GM12892 (cell line): ENCODE results near the gene CARMIL1.

Source experiments
- DNase-seq: peaks from one replicate; pipeline ENCODE4 v3.0.0; 2011; ENCODE audit not compliant: insufficient read length
- FAIRE-seq: peaks from 2 replicates; lab custom pipeline; 2011; peaks lifted over from hg19 to GRCh38; lab: Jason Lieb, UNC
- POLR2A ChIP-seq: IDR thresholded peaks from 2 replicates; pipeline ENCODE4 v1.6.1; 2011; ENCODE audit warnings: low read depth, low read length, control low read depth
- POLR2AphosphoS5 ChIP-seq: IDR thresholded peaks from 2 replicates; pipeline ENCODE4 v1.6.1; 2011; ENCODE audit warnings: low read depth, low read length, control low read depth
- TAF1 ChIP-seq: IDR thresholded peaks from 2 replicates; pipeline ENCODE4 v1.6.1; 2011; ENCODE audit warnings: low read depth, mild to moderate bottlenecking, control low read depth, low read length, borderline replicate concordance

Gene CARMIL1

DNA sequence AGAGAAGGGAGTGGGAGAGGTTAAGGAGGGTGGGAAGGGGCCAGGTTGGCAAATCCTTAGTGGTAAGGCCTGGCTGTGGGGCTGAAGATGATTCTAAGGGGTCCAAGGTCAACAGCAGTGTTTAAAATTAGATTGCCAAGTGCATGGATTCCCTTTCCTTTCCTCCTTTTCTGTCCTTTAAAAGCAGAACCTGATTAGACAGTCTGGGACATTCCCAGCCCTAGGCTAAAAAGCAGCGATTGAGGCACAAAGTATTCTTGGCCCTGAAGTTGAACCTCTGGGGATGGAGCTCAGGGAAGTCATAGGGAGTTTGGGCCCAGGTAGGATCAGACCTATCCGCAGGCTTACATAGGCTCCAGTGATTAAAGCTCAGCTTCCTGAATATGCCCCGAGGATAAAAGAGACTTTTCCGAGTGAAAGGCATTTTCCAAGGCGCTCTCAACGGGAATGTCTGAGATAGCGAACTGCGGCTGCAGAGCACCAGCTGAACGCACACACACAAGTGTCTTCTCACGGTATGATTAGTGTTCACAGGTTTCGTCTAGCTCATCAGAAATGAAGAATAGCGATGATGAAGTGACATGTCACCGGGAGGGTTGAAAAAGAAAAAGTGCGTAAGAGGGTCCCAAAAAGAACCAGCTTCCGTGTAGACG lies 787 bp upstream of the CARMIL1 start:
- TF ChIP-seq POLR2A: no peak
- TF ChIP-seq POLR2AphosphoS5: no peak
- no peak for TF ChIP-seq TAF1
- DNase-seq (no peak), FAIRE-seq (no peak)

DNA sequence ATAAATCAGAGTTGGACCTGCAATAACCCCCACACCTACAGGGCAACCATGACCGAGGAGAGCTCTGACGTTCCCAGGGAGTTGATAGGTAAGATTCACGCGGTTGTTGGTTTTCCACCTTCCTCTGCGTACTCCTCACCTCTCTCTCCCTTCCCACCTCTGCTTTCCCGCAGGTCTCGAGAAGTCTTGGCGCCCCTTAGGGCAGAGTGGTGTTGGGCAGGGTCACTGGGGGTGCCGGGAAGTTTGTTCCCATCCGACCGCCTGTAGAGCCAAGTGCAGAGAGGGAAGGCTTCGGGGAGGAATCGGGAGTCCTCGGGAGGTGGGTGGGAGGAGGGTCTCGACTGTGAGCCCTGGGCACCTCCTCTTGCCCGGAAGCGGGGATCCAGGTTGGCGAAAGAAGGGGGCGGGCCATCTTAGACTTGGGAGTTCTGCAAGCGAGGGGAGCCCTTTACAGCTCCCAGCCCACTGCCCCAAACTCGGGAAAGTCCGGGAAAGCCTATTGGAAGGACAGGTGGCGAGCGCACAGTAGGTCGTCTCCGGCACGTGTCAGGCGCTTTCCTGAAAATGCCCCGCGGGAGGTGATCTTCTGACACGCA lies 672 bp downstream of the CARMIL1 start:
- DNase-seq (peak; percentile 20), FAIRE-seq (peak; percentile 63)
- no peak for TF ChIP-seq POLR2AphosphoS5
- no peak for TF ChIP-seq POLR2A
- no peak for TF ChIP-seq TAF1

DNA sequence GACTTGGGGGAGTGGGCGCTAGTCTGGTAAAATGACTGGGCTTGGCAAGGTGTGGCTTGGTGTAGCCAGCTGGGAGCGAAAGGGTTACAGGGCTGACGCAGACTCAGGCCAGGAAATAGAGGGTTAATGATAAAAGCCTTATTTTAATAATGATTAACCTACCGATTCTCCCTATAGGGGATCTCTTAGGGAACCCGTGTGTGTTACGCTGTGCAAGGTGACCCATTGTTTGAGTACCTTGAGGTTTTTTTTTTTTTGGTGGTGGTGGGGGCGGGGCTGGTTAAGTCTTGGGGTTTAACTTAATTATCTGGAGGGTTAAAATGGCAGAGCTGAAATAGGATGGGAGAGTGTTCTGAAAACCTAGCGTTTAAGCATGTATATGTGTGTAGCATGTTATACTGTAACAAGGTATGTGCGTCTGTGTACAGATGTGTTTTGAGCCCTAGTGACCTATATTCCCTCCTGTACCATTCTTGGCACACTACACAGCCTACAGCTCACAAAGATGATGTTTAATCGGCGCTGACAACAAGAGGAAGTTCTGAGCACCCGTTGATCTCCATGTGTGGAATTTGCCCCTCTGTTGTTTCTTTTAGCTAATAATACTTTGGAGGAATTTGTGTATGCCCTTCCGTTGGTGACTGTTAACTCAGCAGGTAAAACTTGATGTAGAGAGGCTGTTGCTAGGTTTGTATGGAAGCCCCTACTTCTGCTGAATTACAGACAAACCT lies 1.3 kb downstream of the CARMIL1 start:
- TF ChIP-seq TAF1 (no peak), POLR2AphosphoS5 (no peak), POLR2A (no peak)
- FAIRE-seq (peak; percentile 48), DNase-seq (peak; percentile 28)

DNA sequence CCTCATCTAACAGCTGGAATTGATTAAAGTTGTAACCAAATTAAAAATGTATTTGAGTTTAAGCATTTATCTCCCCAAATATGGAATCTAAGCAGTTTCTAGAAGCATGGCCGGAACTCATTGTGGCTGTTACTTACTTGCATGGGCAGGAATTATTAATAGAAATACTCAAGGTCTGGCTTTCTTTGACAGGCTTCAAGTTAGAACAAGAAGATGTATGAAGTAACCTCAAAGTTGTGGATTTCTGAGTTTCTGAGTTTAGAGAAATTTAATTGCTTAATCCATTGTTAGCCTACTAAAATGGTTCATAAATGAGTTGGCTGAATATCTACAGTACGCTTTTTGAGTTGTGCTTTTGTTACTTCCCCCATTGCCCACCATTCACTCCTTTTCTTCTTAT lies 7.7 kb downstream of the CARMIL1 start:
- no peak for DNase-seq
- no peak for TF ChIP-seq POLR2A
- no peak for TF ChIP-seq TAF1
- TF ChIP-seq POLR2AphosphoS5: no peak
- FAIRE-seq: no peak

DNA sequence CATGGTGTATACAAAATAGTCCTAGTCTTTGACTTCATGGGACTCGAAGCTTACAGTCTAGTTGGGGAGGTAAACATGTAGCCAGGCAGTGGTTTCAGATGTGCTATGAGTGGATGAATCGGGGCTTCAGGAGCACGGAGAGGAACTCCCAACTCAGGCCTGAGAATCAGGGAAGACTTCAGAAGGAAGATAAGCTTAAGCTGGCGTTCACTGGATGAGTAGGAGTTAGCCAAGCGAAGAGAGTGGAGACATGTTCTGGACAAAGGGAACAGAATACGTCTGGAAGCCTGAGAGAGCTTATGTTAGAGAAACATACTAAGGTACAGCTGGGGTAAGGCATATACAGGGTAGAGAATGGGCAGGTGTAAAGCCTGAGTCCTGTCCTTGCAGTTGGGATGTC lies 8.8 kb downstream of the CARMIL1 start:
- no peak for TF ChIP-seq POLR2AphosphoS5
- TF ChIP-seq TAF1: no peak
- TF ChIP-seq POLR2A: no peak
- DNase-seq (no peak), FAIRE-seq (no peak)

DNA sequence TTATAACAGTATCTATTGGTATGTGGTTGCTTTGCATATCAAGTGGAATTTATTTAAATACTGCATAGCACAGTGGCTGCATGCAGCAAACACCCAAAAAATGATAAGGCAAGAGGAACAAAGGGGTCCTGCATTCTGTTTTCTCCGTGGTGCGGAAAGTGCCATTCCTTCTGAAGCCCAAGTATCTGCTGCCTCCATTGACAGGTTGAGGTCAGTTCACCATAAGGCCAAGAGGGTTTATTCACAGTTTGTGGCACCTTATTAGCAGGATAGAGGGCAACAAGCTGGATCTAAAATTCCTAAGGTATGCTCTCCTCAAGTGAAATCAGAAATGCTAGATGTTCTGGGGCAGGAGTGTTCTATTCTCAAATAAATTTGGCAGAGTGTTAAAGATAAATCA lies 9.3 kb downstream of the CARMIL1 start:
- TF ChIP-seq POLR2AphosphoS5 (no peak), POLR2A (no peak), TAF1 (no peak)
- DNase-seq (no peak), FAIRE-seq (no peak)

DNA sequence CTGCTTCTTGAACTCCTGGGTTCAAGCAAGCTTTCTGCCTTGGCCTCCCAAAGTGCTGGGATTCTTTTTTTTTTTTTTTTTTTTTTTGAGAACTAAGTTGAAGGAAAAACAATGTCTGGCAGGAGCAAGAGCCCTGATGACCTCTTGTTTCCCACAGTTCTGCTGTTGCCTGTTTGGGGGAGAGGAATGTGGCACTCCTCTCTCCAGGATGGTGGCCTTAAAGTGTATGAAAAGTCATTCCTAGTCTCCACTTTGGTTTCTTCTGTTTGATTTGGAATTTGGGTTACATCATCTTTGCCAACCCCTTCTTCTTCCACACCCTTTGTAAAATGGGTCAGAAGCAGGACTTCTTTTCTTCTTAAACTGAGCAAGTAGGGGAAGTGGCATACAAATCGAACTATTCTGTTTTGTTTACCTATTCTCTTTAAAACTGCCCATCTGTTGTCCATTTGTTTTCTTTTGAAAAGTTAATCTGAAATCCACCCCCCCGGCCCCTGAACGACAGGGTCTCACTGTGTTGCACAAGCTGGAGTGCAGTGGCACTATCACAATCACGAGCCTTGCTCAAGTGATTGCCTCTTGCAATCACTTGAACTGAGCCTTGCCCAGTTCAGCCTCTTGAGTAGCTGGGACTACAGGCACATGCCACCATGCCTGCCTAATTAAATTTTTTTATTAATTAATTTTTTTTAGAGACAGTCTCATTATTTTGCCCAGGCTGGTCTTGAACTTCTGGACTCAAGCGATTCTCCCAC lies 11.3 kb downstream of the CARMIL1 start:
- FAIRE-seq (no peak), DNase-seq (no peak)
- TF ChIP-seq POLR2A: no peak

DNA sequence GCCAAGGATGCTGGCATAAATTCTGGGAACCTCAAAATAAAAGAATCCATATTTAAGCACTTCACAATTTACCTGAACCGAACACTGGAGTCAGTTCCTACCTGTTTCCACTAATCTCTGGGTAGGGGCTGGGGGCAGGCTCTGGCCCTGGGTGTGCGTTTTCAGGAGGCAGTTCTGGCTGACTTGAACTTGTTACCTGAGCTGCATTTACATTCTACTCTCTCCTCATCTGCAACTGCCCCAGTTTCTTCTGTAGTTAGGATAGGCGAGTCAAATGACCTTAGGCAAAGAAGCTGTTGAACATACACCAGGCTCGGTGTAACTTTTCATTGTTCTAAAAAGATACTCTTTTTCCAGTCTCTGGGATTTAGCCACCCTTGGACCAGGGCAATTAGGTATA lies 13.2 kb downstream of the CARMIL1 start:
- no peak for DNase-seq
- TF ChIP-seq POLR2AphosphoS5: no peak
- no peak for TF ChIP-seq TAF1
- TF ChIP-seq POLR2A: no peak
- no peak for FAIRE-seq

DNA sequence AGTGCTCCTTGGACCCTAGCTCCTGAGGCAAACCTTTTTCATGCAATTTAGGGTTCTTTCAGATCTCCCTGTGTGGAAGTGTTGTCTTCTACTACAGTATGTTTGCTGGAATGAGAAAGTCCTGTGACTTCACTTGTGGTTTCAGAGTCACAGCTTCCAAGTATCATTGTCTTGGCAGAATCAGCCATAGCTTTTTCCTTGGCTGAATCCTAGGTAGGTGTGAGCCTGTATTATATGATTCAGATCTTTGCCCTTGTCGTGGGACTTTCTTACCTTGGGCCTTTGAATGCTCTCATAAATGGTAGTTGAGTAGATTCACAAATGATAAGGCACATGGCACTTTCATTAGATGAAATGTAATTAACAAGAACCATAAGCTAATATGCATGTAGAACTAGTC lies 16.5 kb downstream of the CARMIL1 start:
- DNase-seq (no peak), FAIRE-seq (no peak)

DNA sequence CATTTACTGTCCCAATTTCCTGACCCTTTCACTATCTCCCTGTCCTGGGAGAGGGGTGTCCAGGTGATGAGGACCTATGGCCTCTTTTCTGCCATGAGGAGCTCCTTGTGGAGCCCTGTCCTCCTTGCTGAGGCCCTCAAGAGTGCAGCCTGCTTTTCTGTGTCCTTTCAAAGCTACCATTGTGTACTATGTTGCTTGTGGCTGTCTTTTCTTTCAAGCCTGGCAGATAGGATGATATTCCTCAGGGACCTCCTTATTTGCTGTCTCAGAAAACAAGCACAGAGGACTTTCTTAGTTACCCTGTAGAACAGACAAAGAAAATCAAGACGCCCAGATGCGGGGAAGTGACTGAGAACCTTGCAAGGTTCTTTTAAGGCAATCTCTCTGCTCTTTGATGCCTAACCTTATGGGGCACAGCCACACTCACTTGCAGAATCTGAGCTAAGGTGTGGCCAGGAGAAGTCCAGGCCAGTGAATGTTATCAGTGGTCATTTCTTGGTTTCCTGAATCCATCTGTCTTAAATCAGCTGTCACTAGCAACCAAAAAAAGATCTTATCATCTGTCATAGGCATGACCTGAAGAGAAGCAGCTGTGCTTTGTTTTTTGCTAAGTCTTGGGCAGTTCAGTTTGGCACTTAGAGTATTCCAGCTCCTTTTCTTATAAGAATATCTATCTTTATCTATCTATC lies 17.2 kb downstream of the CARMIL1 start:
- no peak for DNase-seq
- FAIRE-seq: no peak
- TF ChIP-seq TAF1 (no peak), POLR2A (no peak), POLR2AphosphoS5 (no peak)

More for the DNA sequence above, 16.5 kb downstream of the CARMIL1 start:
- TF ChIP-seq POLR2AphosphoS5: no peak

DNA sequence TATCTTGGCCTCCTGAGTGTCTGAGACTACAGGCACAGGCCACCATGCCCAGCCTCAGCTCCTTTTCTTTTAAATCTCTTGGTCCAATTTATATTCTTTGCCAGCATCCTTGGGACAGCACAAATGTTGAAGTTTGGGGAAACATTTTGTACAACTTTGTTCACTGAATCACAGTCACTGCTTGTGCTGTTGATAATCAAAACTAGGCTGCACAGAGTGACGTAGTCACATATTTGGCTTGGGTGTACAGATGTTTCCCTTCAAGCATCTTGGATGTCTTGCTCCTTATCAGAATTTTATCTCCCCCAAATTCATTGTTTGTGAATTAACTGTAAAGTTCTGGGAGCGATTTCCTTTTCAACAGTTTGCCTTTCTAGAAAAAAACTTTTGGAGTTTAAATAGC lies 17.9 kb downstream of the CARMIL1 start:
- DNase-seq (no peak), FAIRE-seq (no peak)
- no peak for TF ChIP-seq POLR2AphosphoS5
- no peak for TF ChIP-seq POLR2A
- TF ChIP-seq TAF1: no peak
